Transverse colon (tissue), 4 donors: ENCODE results near the gene GTF3C1. TPM values are rescaled to one million over a fixed set of nuclear protein-coding genes. Genes with fewer than 3 reads are reported as not detected.
"Not testable (repeated sequence)": the region's sequence is repeated elsewhere in the genome, so short reads cannot be mapped to it uniquely, and the experiment has no call there.

ENCODE experiments used
- DNase-seq: peaks from one replicate; pipeline ENCODE4 v3.0.0-alpha.2; 2019
- H3K27ac ChIP-seq, 4 donors: fragments of 200-600 bp; sonication (generic); 2 replicates each; pipeline ENCODE4 v1.5.1; 2016 to 2018; ENCODE audit warnings: inconsistent platforms in 4 of 4
- H3K27me3 ChIP-seq: fragments of 200-600 bp; sonication (generic); 2 replicates; pipeline ENCODE4 v1.5.1; 2017; ENCODE audit warnings: inconsistent platforms
- H3K36me3 ChIP-seq, 4 donors: fragments of 200-600 bp; sonication (generic); 2 replicates each; pipeline ENCODE4 v1.5.1; 2017 to 2019; ENCODE audit warnings: inconsistent platforms in 4 of 4
- H3K4me1 ChIP-seq, 4 donors: fragments of 200-600 bp; sonication (generic); 2 replicates each; pipeline ENCODE4 v1.5.1; 2017 to 2020; ENCODE audit warnings: inconsistent platforms in 4 of 4
- H3K4me3 ChIP-seq, 4 donors: fragments of 200-600 bp; sonication (generic); 1 replicate in 1 of 4; 2 replicates in 3 of 4; pipeline versions ENCODE4 v1.5.1 to v1.6.1; 2017 to 2019; ENCODE audit warnings: inconsistent platforms in 4 of 4
- H3K9me3 ChIP-seq, 2 donors: fragments of 200-600 bp; sonication (generic); 2 replicates each; pipeline ENCODE4 v1.5.1; 2017 to 2019; ENCODE audit warnings: inconsistent platforms in 2 of 2
- CTCF ChIP-seq, 5 experiments: fragments of 200-600 bp in 3 of 5; fragments of 450-650 bp in 2 of 5; sonication (generic) in 3 of 5; IDR thresholded peaks; 1 replicate in 2 of 5; 2 replicates in 3 of 5; pipeline ENCODE4 v1.5.1; 2016 to 2017; ENCODE audit warnings: antibody characterized with exemption in 5 of 5, inconsistent platforms in 3 of 5, mild to moderate bottlenecking in 2 of 5, moderate library complexity in 1 of 5
- EP300 ChIP-seq: sonication (generic); formaldehyde crosslinking; IDR thresholded peaks from one replicate; pipeline ENCODE4 v1.6.1; 2017; ENCODE audit warnings: antibody characterized with exemption, low read depth
- POLR2A ChIP-seq: fragments of 450-650 bp; IDR thresholded peaks from one replicate; pipeline ENCODE4 v1.6.1; 2016; ENCODE audit warnings: antibody characterized with exemption, mild to moderate bottlenecking, moderate library complexity
- POLR2AphosphoS5 ChIP-seq, 3 donors: sonication (generic); formaldehyde crosslinking; IDR thresholded peaks; one replicate each; pipeline ENCODE4 v1.6.1; 2016; ENCODE audit warnings: antibody characterized with exemption in 3 of 3
- WGBS, 2 donors: methylation state at CpG; one replicate each; pipeline ENCODE4 v1.1.5; 2018; ENCODE audit warnings: low coverage in 1 of 2; 5-methylcytosine and 5-hydroxymethylcytosine counted together
- in situ Hi-C, 4 donors: fragments of 200-750 bp; cut with MboI; loops; one replicate each; pipeline versions ENCODE4 v1.15.0 to v1.15.1; 2017; ENCODE audit warnings: low sequenced_read_pairs in 3 of 4, low pct_ligation_motif_present in 1 of 4, low pct_unique_long_range_greater_than_20kb in 1 of 4
- intact Hi-C: fragments of 100-400 bp; cut with DNase I; formaldehyde crosslinking; loops from one replicate; pipeline ENCODE4 v1.15.1; 2023; ENCODE audit warnings: low total_unique reads
- total RNA-seq, 4 donors: library from RNA; depleted of rRNA; stranded (reverse); fragments of >200 nt; gene quantifications; one replicate each; pipeline ENCODE4 v1.1.0, GENCODE V29; 2016

GTF3C1 gene
- total RNA-seq, 4 donors from 2014 or later, result 49.6 to 129 (median 60.1) TPM

- DNase-seq, result no peak
- H3K36me3 ChIP-seq, result no peaks in the 10 kb centered on the region
- no peak overlapping the region for H3K4me3 ChIP-seq
- intact Hi-C loops, result no loop called here
- no peaks in the 10 kb centered on the region for H3K4me1 ChIP-seq
- no peak for TF ChIP-seq POLR2AphosphoS5 (IDR thresholded peaks at IDR 0.05)
- no peak for TF ChIP-seq CTCF (IDR thresholded peaks at IDR 0.05)
- TF ChIP-seq EP300, result no peak
- TF ChIP-seq POLR2A, result no peak
- in situ Hi-C loops, result no loop called here
- H3K27me3 ChIP-seq, result no peaks in the 10 kb centered on the region
- 93 to 97% methylated on average over 5 to 16 of the region's 16 CpGs for WGBS, 2 donors
- no peak overlapping the region for H3K27ac ChIP-seq
- no peaks in the 10 kb centered on the region for H3K9me3 ChIP-seq
These were observed 115.3 kb downstream of the GTF3C1 start for GRCh38 chr16:27434141-27435051.

- no peak for TF ChIP-seq POLR2A
- TF ChIP-seq CTCF (IDR thresholded peaks at IDR 0.05), result no peak
- TF ChIP-seq EP300, result no peak
- no peak for TF ChIP-seq POLR2AphosphoS5 (IDR thresholded peaks at IDR 0.05)
- WGBS, 2 donors, result 66 to 73% methylated on average over 3 to 8 of the region's 8 CpGs
- no peak for DNase-seq
These were observed 116.1 kb downstream of the GTF3C1 start for GRCh38 chr16:27433636-27434035.

GRCh38 chr16:27433191-27433590 is 116.5 kb downstream of the GTF3C1 start:
- H3K9me3 ChIP-seq, H3K4me1 ChIP-seq, H3K27me3 ChIP-seq, in situ Hi-C loops, H3K4me3 ChIP-seq, H3K27ac ChIP-seq, H3K36me3 ChIP-seq, intact Hi-C loops, DNase-seq: not testable (repeated sequence)
- 74 to 89% methylated on average over 5 of the region's 5 CpGs for WGBS, 2 donors

More at GRCh38 chr16:27433636-27434035, 116.1 kb downstream of the GTF3C1 start:
- H3K27me3 ChIP-seq, result no peaks in the 10 kb centered on the region
- no peak overlapping the region for H3K4me3 ChIP-seq
- H3K27ac ChIP-seq, result no peak overlapping the region
- no peaks in the 10 kb centered on the region for H3K36me3 ChIP-seq
- intact Hi-C loops, result no loop called here
- in situ Hi-C loops, result no loop called here
- no peaks in the 10 kb centered on the region for H3K4me1 ChIP-seq
- no peaks in the 10 kb centered on the region for H3K9me3 ChIP-seq

- Histone ChIP-seq H3K4me3 (no peak overlapping the region), H3K9me3 (no peaks in the 10 kb centered on the region), H3K27ac (no peak overlapping the region), H3K27me3 (no peaks in the 10 kb centered on the region), H3K4me1 (no peaks in the 10 kb centered on the region), H3K36me3 (no peaks in the 10 kb centered on the region)
- WGBS, 2 donors, result 47 to 67% methylated on average over 3 to 6 of the region's 6 CpGs
- in situ Hi-C loops (no loop called here), intact Hi-C loops (no loop called here)
- TF ChIP-seq POLR2A (no peak), CTCF (IDR thresholded peaks at IDR 0.05) (no peak), POLR2AphosphoS5 (IDR thresholded peaks at IDR 0.05) (no peak), EP300 (no peak)
- no peak for DNase-seq
These were observed 117.2 kb downstream of the GTF3C1 start for GRCh38 chr16:27432558-27432957.
